H54 (cell line): Measurements from ENCODE around the gene CR2.

Experiments
- DNase-seq: peaks from one replicate; pipeline ENCODE4 v3.0.0; 2011; ENCODE audit warnings: low spot score, mixed read lengths; ENCODE audit not compliant: insufficient read length
- FAIRE-seq: peaks from 3 replicates; lab custom pipeline; 2011; peaks lifted over from hg19 to GRCh38; lab: Jason Lieb, UNC
- POLR2A ChIP-seq: IDR thresholded peaks from 2 replicates; pipeline ENCODE4 v1.6.1; 2011; ENCODE audit warnings: low read depth, mild to moderate bottlenecking, low read length

CR2 gene

DNA sequence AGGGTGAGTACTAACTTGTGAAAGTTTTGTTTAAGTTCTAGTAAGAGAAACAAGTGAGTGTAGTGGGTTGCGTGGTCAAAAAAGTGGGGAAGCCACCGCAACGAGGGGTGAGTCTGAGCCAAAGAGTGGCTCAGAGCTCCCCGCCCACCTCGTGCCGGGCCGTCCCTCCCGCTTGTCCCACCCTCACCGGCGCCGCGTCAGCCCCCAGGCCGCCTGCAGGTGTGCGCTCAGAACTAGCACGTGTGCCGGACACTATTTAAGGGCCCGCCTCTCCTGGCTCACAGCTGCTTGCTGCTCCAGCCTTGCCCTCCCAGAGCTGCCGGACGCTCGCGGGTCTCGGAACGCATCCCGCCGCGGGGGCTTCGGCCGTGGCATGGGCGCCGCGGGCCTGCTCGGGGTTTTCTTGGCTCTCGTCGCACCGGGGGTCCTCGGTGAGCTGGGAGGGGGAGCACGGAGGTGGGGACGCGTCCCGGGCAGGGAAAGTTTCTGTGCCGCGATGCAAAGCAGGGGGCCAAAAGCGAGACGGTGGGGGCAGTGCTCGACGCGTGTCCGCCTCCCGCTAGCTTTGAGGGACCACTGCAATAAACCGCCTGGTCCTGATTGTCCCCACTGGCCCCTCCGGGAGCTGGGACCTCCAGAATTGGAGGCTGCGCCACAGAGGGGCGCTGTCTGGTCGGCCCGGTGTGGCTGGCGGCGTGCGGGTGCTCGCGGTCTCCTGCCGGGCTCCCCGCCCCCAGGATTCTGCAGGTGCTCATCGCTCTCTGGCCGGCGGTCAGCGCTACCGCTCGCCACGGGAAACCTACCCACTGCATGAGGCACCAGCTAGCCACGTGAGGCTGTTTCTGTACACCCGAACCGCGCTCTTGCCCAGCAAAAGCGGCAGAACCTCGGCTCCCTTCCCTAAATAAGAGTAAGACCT, at the start of gene CR2:
CR2 (plus strand) TSS at position 283 of the 919 bp plus-strand sequence; CDS start at position 374, 91 bp downstream.
- TF ChIP-seq POLR2A, result no peak
- DNase-seq (no peak), FAIRE-seq (no peak)

DNA sequence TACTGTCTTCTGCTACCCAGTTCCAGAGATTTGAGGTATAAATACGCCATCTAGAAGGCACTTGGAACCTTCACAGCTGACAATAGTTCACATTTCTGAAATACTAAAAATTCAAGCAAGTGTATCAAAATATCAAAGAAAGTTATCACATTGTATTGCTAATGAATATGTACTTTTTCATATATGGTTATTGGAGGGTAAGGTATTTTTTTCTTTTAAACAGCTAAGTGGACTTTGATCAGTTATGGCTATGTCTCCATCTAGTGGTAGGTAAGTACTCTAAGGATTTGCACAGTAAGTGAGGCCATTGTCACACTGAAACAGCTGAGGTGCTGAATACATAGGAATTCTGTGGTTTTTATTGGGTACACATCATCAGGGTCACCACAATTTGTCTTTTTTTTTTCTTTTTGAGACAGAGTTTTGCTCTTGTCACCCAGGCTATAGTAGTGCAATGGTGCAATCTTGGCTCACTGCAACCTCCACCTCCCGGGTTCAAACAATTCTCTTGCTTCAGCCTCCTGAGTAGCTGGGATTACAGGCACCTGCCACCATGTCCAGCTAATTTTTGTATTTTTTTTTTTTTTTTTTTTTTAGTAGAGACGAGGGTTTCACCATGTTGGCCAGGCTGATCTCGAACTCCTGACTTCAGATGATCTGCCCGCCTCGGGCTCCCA, 49.1 kb upstream of the CR2 start:
- DNase-seq (peak; percentile 28), FAIRE-seq (peak; percentile 91)

DNA sequence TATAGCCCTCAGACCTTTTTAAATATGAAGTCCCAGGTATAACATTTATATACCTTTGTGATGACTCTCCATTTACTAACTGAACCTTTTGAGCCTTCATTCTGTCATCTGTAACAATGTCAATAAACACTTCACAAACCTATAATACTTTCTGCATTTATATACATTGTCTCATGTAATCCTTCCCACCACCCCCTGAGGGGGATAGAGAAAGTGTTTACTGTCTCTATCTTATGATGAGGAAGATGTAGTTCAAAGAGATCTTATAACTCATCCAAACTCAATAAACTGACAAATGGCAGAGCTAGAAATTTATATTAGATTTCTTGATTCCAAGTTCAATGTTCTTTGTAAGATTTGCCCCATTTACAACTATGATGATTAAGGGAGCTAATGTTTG, 48.3 kb upstream of the CR2 start:
- TF ChIP-seq POLR2A, result no peak
- FAIRE-seq (no peak), DNase-seq (no peak)

More for the DNA sequence above, 49.1 kb upstream of the CR2 start:
- no peak for TF ChIP-seq POLR2A

DNA sequence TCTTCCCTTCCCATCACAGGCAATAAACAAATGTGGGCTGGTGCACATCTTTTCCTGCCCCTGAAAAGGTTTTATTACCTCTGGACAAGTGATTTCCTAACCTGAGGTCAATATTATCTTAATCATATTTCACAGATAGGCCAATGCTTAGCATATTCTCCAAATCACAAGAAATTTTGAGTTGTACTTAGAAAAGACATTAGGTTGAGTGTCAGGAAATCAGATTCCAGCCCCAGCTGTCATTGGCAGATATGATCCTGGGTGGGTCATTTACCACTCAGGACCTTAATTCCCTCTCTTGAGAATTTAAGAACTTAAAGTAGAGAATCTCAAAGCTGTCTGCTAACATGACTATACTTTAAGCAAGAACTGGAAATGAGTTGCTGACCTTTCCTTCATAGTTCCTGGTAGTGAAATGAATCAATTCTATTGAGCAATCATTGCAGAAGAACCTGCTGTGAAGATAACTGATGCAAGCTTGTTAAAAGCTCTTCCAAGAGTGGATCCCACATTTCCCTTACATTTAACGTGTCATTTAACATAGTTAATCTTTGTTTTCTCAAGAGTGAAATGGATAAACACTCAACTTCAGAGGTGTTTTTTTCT, 46.4 kb upstream of the CR2 start:
- DNase-seq (no peak), FAIRE-seq (no peak)
- TF ChIP-seq POLR2A, result no peak

DNA sequence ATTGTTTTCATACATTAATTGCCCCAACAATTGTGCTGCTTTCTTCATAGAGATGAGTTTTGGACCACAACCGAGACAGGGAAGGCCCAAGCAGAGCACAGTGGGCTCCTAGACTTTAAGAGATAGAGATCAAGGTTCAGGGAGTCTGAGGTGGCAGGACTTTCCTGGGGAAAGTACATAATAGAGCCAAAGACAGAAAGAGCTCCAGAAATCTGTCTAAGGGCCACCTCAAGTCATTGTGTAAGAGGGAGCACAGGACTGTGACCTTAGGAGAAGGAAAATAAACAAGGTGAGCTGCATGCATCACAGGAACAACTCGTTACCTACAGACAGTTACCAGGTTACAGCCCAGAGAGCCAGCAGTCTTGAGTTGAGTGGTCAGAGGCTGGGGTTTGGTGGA, 41.3 kb upstream of the CR2 start:
- FAIRE-seq, result no peak
- no peak for DNase-seq
- TF ChIP-seq POLR2A, result no peak

DNA sequence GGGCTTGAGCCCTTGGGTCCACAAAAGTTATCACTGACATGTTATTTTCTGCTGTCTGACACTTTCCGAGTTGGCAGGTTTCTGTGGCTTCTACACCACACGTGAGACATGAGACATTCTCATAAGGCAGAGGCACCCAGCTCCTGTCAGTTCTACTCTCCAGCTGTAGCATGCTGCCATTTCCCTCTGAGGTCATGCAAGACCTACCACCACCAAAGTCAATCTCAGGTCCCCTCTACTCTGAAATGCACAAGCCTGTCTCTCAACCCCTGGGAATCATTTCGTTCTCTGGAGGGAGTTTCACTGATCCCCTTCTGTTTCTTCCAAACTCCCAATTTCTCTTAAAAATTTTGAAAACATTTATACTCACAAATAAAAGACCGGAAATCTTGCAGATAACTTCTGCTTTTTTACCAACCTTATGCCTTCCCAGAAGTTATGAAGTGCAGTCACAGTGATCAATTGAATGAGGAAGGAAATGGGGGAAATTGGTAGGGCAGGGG, 39.5 kb upstream of the CR2 start:
- no peak for TF ChIP-seq POLR2A
- DNase-seq, result no peak
- no peak for FAIRE-seq

GRCh38 chr1:207417076-207417475, 37.1 kb upstream of the CR2 start:
- DNase-seq (no peak), FAIRE-seq (no peak)
- no peak for TF ChIP-seq POLR2A

GRCh38 chr1:207418351-207418750, 35.8 kb upstream of the CR2 start:
- no peak for TF ChIP-seq POLR2A
- FAIRE-seq (no peak), DNase-seq (no peak)

GRCh38 chr1:207420109-207420508, 34.0 kb upstream of the CR2 start:
- DNase-seq, result no peak

GRCh38 chr1:207421078-207421477, 33.0 kb upstream of the CR2 start:
- no peak for DNase-seq
- TF ChIP-seq POLR2A, result no peak
- FAIRE-seq, result no peak

More at GRCh38 chr1:207420109-207420508, 34.0 kb upstream of the CR2 start:
- no peak for FAIRE-seq
- TF ChIP-seq POLR2A, result no peak

- FAIRE-seq (no peak), DNase-seq (no peak)
- TF ChIP-seq POLR2A, result no peak
Observed at GRCh38 chr1:207423560-207424292, 30.4 kb upstream of the CR2 start.

- FAIRE-seq, result no peak
- TF ChIP-seq POLR2A, result no peak
- no peak for DNase-seq
Observed at GRCh38 chr1:207424570-207425131, 29.5 kb upstream of the CR2 start.
